NB4 (cell line): ENCODE measurements around the gene APC2.

Experiments used
- DNase-seq: peaks from one replicate; pipeline ENCODE4 v3.0.0; 2010; ENCODE audit warnings: low read depth
- H3K4me3 ChIP-seq: one replicate; pipeline ENCODE4 v1.5.1; 2011; ENCODE audit warnings: mild to moderate bottlenecking, low read depth, low read length, moderate library complexity
- MYC ChIP-seq: IDR thresholded peaks from 2 replicates; pipeline ENCODE4 v1.6.1; 2011; ENCODE audit warnings: low read depth, low read length
- POLR2A ChIP-seq: IDR thresholded peaks from 2 replicates; pipeline ENCODE4 v1.6.1; 2011; ENCODE audit warnings: mild to moderate bottlenecking; ENCODE audit not compliant: insufficient read length; ENCODE audit errors: extremely low read depth
- TF ChIP-seq, protein P1 (sequence below): IDR thresholded peaks from 2 replicates; pipeline ENCODE4 v1.6.1; 2011; ENCODE audit warnings: low read depth, low read length
- TF ChIP-seq, protein P2 (sequence below): IDR thresholded peaks from one replicate; pipeline ENCODE4 v1.5.1; 2012; ENCODE audit warnings: low read depth, low read length

Gene APC2

DNA sequence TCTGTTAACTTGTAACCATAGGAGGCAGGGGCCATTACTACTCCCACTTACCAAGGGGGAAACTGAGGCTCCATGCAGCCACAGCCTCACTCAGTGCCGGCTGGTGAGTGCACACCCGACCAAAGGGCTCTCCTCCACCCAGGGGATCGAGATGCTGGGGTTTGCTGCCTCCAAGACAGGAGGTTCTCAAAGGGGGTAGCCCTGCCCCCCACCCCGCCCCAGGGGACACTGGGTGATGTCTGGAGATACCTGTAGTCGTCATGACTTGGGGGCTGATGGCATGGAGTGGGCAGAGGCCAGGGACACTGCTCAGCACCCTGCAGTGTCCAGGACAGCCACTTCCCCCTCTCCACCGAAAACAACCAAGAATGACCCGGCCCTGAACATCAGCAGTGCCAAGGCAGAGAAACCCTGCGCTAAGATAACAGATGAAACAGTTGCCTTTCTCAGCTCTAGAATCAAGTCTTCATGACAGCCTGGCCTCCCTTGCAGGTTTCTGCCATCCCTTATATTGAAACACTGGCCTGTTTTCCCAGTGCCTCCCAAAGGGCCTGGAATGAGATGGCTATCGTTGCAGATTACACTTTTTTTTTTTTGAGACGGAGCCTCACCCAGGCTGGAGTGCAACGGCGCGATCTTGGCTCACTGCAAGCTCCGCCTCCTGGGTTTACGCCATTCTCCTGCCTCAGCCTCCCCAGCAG is 44.3 kb downstream of the APC2 start:
- TF ChIP-seq POLR2A (no peak), MYC (no peak)
- TF ChIP-seq, protein P1, sequence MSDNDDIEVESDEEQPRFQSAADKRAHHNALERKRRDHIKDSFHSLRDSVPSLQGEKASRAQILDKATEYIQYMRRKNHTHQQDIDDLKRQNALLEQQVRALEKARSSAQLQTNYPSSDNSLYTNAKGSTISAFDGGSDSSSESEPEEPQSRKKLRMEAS: no peak
- TF ChIP-seq, protein P2, sequence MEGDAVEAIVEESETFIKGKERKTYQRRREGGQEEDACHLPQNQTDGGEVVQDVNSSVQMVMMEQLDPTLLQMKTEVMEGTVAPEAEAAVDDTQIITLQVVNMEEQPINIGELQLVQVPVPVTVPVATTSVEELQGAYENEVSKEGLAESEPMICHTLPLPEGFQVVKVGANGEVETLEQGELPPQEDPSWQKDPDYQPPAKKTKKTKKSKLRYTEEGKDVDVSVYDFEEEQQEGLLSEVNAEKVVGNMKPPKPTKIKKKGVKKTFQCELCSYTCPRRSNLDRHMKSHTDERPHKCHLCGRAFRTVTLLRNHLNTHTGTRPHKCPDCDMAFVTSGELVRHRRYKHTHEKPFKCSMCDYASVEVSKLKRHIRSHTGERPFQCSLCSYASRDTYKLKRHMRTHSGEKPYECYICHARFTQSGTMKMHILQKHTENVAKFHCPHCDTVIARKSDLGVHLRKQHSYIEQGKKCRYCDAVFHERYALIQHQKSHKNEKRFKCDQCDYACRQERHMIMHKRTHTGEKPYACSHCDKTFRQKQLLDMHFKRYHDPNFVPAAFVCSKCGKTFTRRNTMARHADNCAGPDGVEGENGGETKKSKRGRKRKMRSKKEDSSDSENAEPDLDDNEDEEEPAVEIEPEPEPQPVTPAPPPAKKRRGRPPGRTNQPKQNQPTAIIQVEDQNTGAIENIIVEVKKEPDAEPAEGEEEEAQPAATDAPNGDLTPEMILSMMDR: no peak
- no peak overlapping the region for H3K4me3 ChIP-seq
- no peak for DNase-seq

- DNase-seq: no peak
- H3K4me3 ChIP-seq: no peak overlapping the region
- TF ChIP-seq, protein P1: no peak
- TF ChIP-seq POLR2A (no peak), MYC (no peak)
- TF ChIP-seq, protein P2: no peak
These were observed 45.3 kb downstream of the APC2 start for GRCh38 chr19:1495051-1495798.

DNA sequence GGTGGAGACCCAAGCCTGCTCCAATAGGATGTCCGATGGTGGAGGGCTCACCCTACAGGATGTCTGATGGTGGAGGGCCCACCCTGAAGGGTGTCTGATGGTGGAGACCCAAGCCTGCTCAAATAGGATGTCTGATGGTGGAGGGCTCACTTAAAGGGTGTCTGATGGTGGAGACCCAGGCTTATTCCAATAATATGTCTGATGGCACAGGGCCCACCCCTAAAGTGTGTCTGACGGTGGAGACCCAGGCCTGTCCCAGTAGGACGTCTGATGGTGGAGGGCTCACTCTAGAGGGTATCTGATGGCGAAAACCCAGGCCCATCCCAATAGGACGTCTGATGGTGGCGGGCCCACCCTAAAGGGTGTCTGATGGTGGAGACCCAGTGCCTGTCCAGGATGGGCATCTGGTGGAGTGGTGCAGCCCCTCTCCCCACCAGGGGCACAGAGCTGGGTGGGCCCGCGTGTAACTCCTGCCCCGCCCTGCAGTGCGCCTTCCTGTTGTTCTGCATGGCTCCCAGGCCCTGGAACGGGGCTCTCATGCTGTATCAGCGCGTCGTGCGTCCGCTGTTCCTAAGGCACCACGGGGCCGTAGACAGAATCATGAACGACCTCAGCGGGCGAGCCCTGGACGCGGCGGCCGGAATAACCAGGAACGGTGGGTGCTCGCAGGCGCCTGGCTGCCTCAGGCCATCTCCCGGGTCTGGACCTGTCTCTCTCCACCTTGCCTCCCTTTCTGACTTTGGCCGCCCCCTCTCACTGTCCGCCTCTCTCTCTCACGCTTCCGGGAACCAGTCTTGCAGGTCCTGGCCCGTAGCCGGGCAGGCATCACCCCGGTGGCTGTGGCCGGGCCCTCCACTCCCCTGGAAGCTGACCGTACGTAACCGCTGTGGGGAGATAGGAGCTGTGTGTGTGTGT is 46.1 kb downstream of the APC2 start:
- H3K4me3 ChIP-seq: no peak overlapping the region
- DNase-seq: no peak

DNA sequence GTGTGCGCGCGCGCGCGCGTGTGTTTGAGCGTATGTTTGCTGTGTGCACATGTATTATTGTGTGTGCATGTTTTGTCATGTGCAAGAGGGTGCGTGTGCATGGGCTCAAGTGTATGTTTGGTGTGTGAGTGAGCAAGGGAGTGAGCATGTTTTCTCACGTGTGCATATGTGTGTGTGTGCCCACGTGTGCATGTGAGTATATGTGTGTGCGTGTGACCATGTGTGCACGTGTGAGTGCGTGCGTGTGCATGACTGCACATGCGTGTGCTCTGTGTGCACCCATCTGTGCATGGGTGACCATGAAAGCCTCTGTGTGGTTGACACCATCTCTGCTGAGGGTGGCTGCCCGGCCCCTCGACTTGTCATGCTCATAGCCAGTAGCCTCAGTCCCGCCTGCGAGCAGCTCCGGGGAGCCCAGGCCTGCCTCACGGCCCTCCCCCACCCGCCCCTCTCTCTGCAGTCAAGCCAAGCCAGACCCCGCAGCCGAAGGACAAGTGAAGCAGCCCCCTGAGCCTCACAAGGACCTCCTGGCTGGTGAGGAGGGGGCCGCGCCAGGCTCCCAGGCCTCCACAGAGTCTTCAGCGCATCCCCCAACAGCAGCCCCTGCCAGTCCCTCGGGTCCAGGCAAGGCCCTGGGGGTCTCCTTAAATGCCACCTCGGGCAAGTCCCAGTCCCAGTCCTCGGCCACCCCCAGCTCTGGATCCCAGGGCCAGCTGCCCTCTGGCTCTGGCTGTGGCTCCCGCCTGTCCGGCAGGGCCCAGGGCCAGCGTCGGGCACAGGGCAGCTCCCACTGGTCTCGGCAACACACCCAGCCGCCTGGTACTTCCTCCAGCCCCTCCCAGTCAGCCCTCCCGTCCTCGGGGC is 47.0 kb downstream of the APC2 start:
- DNase-seq: no peak
- H3K4me3 ChIP-seq: no peak overlapping the region
- TF ChIP-seq, protein P2: no peak
- TF ChIP-seq MYC (no peak), POLR2A (no peak)
- TF ChIP-seq, protein P1: no peak

More for the DNA sequence above, 46.1 kb downstream of the APC2 start:
- TF ChIP-seq MYC: no peak
- no peak for TF ChIP-seq POLR2A
- TF ChIP-seq, protein P2: no peak
- TF ChIP-seq, protein P1: no peak
